HAP-1 (cell line): ENCODE measurements around the gene DNER.
"Not testable (repeated sequence)": the region's sequence is repeated elsewhere in the genome, so short reads cannot be mapped to it uniquely, and the experiment has no call there.

ENCODE experiments used
- DNase-seq, 2 experiments: peaks; one replicate each; pipeline ENCODE4 v3.0.0-alpha.2; 2016 to 2020; ENCODE audit warnings: low spot score in 2 of 2
- H3K27me3 ChIP-seq: fragments of 250-450 bp; sonication (Bioruptor Pico); 2 replicates; pipeline ENCODE4 v1.5.1; 2020; ENCODE audit warnings: low read depth, mild to moderate bottlenecking, moderate library complexity
- H3K36me3 ChIP-seq: fragments of 250-450 bp; sonication (Bioruptor Pico); replicated peaks from 2 replicates; pipeline ENCODE4 v1.5.1; 2020; ENCODE audit warnings: mild to moderate bottlenecking
- H3K4me1 ChIP-seq: fragments of 250-450 bp; sonication (Bioruptor Pico); 2 replicates; pipeline ENCODE4 v1.5.1; 2020; ENCODE audit warnings: mild to moderate bottlenecking
- H3K4me3 ChIP-seq: fragments of 250-450 bp; sonication (Bioruptor Pico); 2 replicates; pipeline ENCODE4 v1.5.1; 2020; ENCODE audit warnings: mild to moderate bottlenecking, moderate library complexity
- H3K9me3 ChIP-seq: fragments of 250-450 bp; sonication (Bioruptor Pico); 2 replicates; pipeline ENCODE4 v1.5.1; 2020; ENCODE audit warnings: mild to moderate bottlenecking, moderate library complexity
- in situ Hi-C: fragments of 300-500 bp; cut with MboI; formaldehyde crosslinking; loops from 3 replicates; pipeline ENCODE4 v1.14.3; 2020; ENCODE audit warnings: low sequenced_read_pairs, inconsistent platforms, mixed read lengths

Gene DNER

GRCh38 chr2:229641676-229642075 lies 72.7 kb downstream of the DNER start:
- Histone ChIP-seq H3K4me1 (no peaks in the 10 kb centered on the region), H3K4me3 (no peak overlapping the region), H3K36me3 (no peaks in the 10 kb centered on the region), H3K9me3 (no peaks in the 10 kb centered on the region), H3K27me3 (peaks cover 5% of the 10 kb centered on the region; the same call in 1 of the 2 replicates)
- no peak for DNase-seq
- in situ Hi-C loops, result no loop called here

GRCh38 chr2:229640636-229641035 lies 73.7 kb downstream of the DNER start:
- Histone ChIP-seq H3K4me1 (no peaks in the 10 kb centered on the region), H3K27me3 (peaks cover 5% of the 10 kb centered on the region; the same call in 1 of the 2 replicates), H3K9me3 (no peaks in the 10 kb centered on the region), H3K4me3 (no peak overlapping the region), H3K36me3 (no peaks in the 10 kb centered on the region)
- in situ Hi-C loops, result no loop called here
- no peak for DNase-seq

GRCh38 chr2:229636571-229636970 lies 77.8 kb downstream of the DNER start:
- no peaks in the 10 kb centered on the region for H3K9me3 ChIP-seq
- H3K36me3 ChIP-seq, result no peaks in the 10 kb centered on the region
- no peak for DNase-seq
- no peak overlapping the region for H3K4me3 ChIP-seq
- in situ Hi-C loops, result no loop called here
- H3K27me3 ChIP-seq, result peaks cover 5% of the 10 kb centered on the region; the same call in 1 of the 2 replicates
- no peaks in the 10 kb centered on the region for H3K4me1 ChIP-seq

- no peaks in the 10 kb centered on the region for H3K9me3 ChIP-seq
- in situ Hi-C loops, result no loop called here
- peaks cover 5% of the 10 kb centered on the region; the same call in 1 of the 2 replicates for H3K27me3 ChIP-seq
- H3K4me1 ChIP-seq, result no peaks in the 10 kb centered on the region
- DNase-seq, result no peak
- no peaks in the 10 kb centered on the region for H3K36me3 ChIP-seq
- H3K4me3 ChIP-seq, result no peak overlapping the region
Observed at GRCh38 chr2:229635371-229635680, 79.0 kb downstream of the DNER start.

- H3K4me1 ChIP-seq, result no peaks in the 10 kb centered on the region
- in situ Hi-C loops, result no loop called here
- H3K4me3 ChIP-seq, result no peak overlapping the region
- no peaks in the 10 kb centered on the region for H3K9me3 ChIP-seq
- H3K27me3 ChIP-seq, result peaks cover 5% of the 10 kb centered on the region; the same call in 1 of the 2 replicates
- DNase-seq, result no peak
- H3K36me3 ChIP-seq, result no peaks in the 10 kb centered on the region
Observed at GRCh38 chr2:229634601-229635370, 79.6 kb downstream of the DNER start.

- DNase-seq, result no peak
Observed at GRCh38 chr2:229633556-229633955, 80.8 kb downstream of the DNER start.

GRCh38 chr2:229629039-229629438 lies 85.3 kb downstream of the DNER start:
- no peak for DNase-seq
- Histone ChIP-seq H3K4me3 (no peak overlapping the region), H3K27me3 (no peaks in the 10 kb centered on the region), H3K4me1 (no peaks in the 10 kb centered on the region), H3K9me3 (no peaks in the 10 kb centered on the region), H3K36me3 (no peaks in the 10 kb centered on the region)
- in situ Hi-C loops, result no loop called here

More at GRCh38 chr2:229633556-229633955, 80.8 kb downstream of the DNER start:
- no peaks in the 10 kb centered on the region for H3K9me3 ChIP-seq
- H3K4me3 ChIP-seq, result no peak overlapping the region
- peaks cover 5% of the 10 kb centered on the region; the same call in 1 of the 2 replicates for H3K27me3 ChIP-seq
- in situ Hi-C loops, result no loop called here
- no peaks in the 10 kb centered on the region for H3K36me3 ChIP-seq
- no peaks in the 10 kb centered on the region for H3K4me1 ChIP-seq

- no peaks in the 10 kb centered on the region for H3K36me3 ChIP-seq
- H3K9me3 ChIP-seq, result no peaks in the 10 kb centered on the region
- in situ Hi-C loops, result no loop called here
- no peak for DNase-seq
- H3K4me3 ChIP-seq, result no peak overlapping the region
- no peaks in the 10 kb centered on the region for H3K27me3 ChIP-seq
- H3K4me1 ChIP-seq, result no peaks in the 10 kb centered on the region
Observed at GRCh38 chr2:229627728-229628127, 86.6 kb downstream of the DNER start.

- no peaks in the 10 kb centered on the region for H3K9me3 ChIP-seq
- no peaks in the 10 kb centered on the region for H3K4me1 ChIP-seq
- in situ Hi-C loops, result no loop called here
- no peak overlapping the region for H3K4me3 ChIP-seq
- H3K36me3 ChIP-seq, result no peaks in the 10 kb centered on the region
- no peaks in the 10 kb centered on the region for H3K27me3 ChIP-seq
- DNase-seq, result no peak
Observed at GRCh38 chr2:229622495-229623355, 91.6 kb downstream of the DNER start.

GRCh38 chr2:229620759-229621158 lies 93.6 kb downstream of the DNER start:
- Histone ChIP-seq H3K27me3 (no peaks in the 10 kb centered on the region), H3K4me3 (no peak overlapping the region), H3K4me1 (no peaks in the 10 kb centered on the region), H3K36me3 (no peaks in the 10 kb centered on the region), H3K9me3 (no peaks in the 10 kb centered on the region)
- in situ Hi-C loops, result no loop called here
- no peak for DNase-seq

GRCh38 chr2:229620289-229620688 lies 94.1 kb downstream of the DNER start:
- in situ Hi-C loops, result no loop called here
- no peaks in the 10 kb centered on the region for H3K4me1 ChIP-seq
- no peak overlapping the region for H3K4me3 ChIP-seq
- no peak for DNase-seq
- no peaks in the 10 kb centered on the region for H3K27me3 ChIP-seq
- no peaks in the 10 kb centered on the region for H3K9me3 ChIP-seq
- H3K36me3 ChIP-seq, result no peaks in the 10 kb centered on the region

GRCh38 chr2:229616433-229616832 lies 97.9 kb downstream of the DNER start:
- H3K4me3 ChIP-seq, result no peak overlapping the region
- no peaks in the 10 kb centered on the region for H3K27me3 ChIP-seq
- in situ Hi-C loops, result no loop called here
- H3K9me3 ChIP-seq, result no peaks in the 10 kb centered on the region
- H3K36me3 ChIP-seq, result no peaks in the 10 kb centered on the region
- no peak for DNase-seq
- H3K4me1 ChIP-seq, result no peaks in the 10 kb centered on the region

GRCh38 chr2:229614021-229614420 lies 100.3 kb downstream of the DNER start:
- H3K9me3 ChIP-seq, H3K4me1 ChIP-seq, H3K27me3 ChIP-seq, H3K36me3 ChIP-seq, H3K4me3 ChIP-seq, in situ Hi-C loops, DNase-seq: not testable (repeated sequence)

GRCh38 chr2:229612384-229612971 lies 101.9 kb downstream of the DNER start:
- Histone ChIP-seq H3K9me3 (no peaks in the 10 kb centered on the region), H3K36me3 (no peaks in the 10 kb centered on the region), H3K27me3 (no peaks in the 10 kb centered on the region), H3K4me1 (no peaks in the 10 kb centered on the region), H3K4me3 (no peak overlapping the region)
- in situ Hi-C loops, result no loop called here
- DNase-seq, result no peak
